Vagina (tissue), 2 donors: ENCODE results near the gene SSX2IP.

Source experiments
- POLR2AphosphoS5 ChIP-seq, 2 donors: sonication (generic); formaldehyde crosslinking; IDR thresholded peaks; one replicate each; pipeline ENCODE4 v1.9.0; 2017; ENCODE audit warnings: antibody characterized with exemption in 2 of 2, mild to moderate bottlenecking in 2 of 2, low read depth in 1 of 2; ENCODE audit not compliant: insufficient read depth in 1 of 2
- TF ChIP-seq, protein P1 (sequence below), 3 experiments: fragments of 450-650 bp in 2 of 3; fragments of 200-600 bp in 1 of 3; sonication (generic) in 1 of 3; IDR thresholded peaks; one replicate each; pipeline ENCODE4 v1.5.1; 2017 to 2019; ENCODE audit warnings: antibody characterized with exemption in 3 of 3, mild to moderate bottlenecking in 2 of 3, moderate library complexity in 2 of 3

DNA sequence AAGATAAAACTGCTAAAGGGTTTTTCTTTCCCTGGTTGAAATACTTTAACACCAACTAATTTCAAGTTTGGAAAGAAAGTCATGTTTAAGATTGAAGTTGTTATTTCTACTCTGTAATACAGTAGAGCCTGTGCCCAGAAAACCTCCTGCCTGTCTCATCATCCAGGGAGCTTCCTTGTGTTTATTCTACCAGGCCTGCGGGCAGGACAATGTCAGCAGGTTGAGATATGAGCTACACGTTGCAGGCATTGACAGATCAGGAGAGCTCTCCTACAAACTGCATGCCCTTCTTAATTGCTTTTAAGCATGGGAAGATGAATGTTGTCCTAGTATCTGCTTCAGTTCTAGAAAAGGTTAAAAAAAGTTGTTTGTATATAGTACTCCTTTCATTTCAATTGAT is 72.9 kb downstream of the SSX2IP start:
- no peak for TF ChIP-seq POLR2AphosphoS5 (IDR thresholded peaks at IDR 0.05; ENCODE audit: insufficient read depth in 1 of 2, low read depth in 1 of 2)
- TF ChIP-seq, protein P1, sequence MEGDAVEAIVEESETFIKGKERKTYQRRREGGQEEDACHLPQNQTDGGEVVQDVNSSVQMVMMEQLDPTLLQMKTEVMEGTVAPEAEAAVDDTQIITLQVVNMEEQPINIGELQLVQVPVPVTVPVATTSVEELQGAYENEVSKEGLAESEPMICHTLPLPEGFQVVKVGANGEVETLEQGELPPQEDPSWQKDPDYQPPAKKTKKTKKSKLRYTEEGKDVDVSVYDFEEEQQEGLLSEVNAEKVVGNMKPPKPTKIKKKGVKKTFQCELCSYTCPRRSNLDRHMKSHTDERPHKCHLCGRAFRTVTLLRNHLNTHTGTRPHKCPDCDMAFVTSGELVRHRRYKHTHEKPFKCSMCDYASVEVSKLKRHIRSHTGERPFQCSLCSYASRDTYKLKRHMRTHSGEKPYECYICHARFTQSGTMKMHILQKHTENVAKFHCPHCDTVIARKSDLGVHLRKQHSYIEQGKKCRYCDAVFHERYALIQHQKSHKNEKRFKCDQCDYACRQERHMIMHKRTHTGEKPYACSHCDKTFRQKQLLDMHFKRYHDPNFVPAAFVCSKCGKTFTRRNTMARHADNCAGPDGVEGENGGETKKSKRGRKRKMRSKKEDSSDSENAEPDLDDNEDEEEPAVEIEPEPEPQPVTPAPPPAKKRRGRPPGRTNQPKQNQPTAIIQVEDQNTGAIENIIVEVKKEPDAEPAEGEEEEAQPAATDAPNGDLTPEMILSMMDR (IDR thresholded peaks at IDR 0.05) = no peak
